Stromal cell of bone marrow (primary cell): Measurements from ENCODE around the gene TMEM253.
A peak's percentile ranks its signal among the peaks of the same experiment; 100 is the strongest.

Experiments used
- DNase-seq: peaks from one replicate; pipeline ENCODE4 v3.0.0-alpha.2; 2012; ENCODE audit warnings: low read depth

Gene TMEM253

DNA sequence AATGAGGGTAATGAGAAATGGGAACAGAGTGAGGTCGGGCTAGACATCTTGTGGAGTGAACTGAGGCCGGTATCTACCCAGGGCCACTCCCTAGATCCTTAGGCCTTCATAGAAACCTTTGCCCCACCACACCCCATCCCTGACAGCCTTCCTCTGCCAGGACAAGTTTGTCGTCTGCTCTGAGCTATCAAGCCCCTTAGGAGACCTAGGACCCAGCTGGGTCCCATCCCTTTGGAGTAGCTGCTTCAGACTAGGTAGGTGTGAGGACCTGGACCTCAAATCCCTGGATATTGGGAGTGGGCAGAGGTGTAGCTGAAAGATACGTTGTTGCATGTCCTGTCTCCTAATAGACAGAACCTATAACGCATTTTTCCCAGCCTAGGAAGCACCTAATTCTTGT is at the start of gene TMEM253:
Gene TMEM253, plus strand, starts transcription at position 136 of the 400 bp plus-strand sequence. CDS start 278 bp downstream, outside the sequence.
- no peak for DNase-seq

- no peak for DNase-seq
Measured at GRCh38 chr14:21053184-21054122, 47.4 kb upstream of the TMEM253 start.

GRCh38 chr14:21054123-21054767 is 46.6 kb upstream of the TMEM253 start:
- DNase-seq: no peak

DNA sequence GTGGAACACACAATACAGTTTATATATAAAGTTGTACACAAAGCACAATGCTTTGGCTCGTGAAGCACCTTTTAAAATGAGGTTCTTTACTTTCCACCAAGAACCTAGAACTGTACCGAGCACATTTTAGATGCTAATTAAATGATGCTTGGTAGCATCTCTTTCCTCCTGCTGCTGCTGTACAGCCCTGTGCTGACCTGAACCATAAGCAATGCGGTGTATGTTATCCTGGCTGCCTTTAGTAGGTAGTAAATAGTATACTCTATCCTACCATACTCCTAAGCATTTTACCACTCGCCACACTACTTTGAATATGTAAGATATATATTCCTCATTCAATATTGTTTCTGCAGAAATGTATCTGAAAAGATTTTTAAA is 46.1 kb upstream of the TMEM253 start:
- DNase-seq: no peak

DNA sequence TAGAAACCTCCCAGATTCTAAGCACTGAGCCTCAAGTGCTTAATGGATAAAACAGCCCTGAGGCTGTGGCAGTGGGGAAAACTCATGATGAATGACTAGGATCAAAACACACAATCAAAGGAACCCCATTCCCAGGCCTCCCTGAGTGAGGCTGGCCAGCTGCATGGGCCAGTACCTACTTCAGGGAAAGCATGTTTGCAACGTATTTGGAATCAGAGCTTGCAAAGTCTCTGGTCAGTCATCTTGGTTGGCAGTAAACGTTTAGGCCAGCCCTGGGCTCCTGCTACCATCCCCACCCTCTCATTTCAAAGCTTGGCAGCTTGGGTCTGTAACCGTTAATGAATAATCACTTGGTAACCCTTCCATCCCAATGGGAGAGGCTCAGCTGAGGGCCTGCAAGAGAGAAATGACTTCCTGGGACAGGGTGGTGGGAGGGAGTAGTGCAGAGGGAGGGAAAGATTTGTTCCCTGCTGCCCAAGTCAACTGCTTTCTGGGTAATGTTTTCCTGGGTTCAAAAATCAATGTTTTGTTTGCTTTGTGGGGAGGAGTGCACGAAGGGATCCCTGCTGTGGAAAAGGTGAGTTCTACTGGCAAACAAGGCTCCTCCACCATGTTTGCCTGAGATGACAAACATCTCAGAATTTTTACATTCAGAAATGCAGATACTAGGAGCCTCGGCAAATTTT is 45.3 kb upstream of the TMEM253 start:
- DNase-seq: no peak

- DNase-seq: peak; percentile 64
Measured at GRCh38 chr14:21056520-21057163, 44.2 kb upstream of the TMEM253 start.

DNA sequence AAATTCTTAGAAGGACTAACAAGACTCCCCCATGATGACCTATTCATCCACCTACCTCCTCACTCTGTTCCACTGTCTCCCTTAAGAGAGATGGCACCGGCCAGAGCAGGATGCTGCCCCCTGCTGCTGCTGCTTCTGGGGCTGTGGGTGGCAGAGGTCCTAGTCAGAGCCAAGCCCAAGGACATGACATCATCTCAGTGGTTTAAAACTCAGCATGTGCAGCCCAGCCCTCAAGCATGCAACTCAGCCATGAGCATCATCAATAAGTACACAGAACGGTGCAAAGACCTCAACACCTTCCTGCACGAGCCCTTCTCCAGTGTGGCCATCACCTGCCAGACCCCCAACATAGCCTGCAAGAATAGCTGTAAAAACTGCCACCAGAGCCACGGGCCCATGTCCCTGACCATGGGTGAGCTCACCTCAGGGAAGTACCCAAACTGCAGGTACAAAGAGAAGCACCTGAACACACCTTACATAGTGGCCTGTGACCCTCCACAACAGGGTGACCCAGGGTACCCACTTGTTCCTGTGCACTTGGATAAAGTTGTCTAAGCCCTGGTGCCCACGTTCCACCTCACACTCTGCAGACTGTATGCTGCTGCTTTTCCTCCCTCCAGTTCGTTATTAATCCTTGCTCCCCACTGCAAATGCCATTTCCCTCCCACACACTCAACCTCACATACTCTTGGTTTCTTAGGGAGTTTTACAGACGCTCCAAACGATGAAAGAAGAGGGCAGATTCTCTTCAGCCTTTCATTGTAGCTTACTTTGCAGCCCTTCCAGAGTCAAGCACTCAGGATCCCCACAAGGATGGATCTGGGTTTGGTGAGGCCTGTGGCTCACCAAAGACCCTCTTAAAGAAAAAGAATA is 42.8 kb upstream of the TMEM253 start, which contains the start of gene RNASE8:
Gene RNASE8, plus strand, starts transcription at position 20 of the 873 bp plus-strand sequence. Its CDS starts 71 bp downstream, at position 91.
- DNase-seq: no peak

DNA sequence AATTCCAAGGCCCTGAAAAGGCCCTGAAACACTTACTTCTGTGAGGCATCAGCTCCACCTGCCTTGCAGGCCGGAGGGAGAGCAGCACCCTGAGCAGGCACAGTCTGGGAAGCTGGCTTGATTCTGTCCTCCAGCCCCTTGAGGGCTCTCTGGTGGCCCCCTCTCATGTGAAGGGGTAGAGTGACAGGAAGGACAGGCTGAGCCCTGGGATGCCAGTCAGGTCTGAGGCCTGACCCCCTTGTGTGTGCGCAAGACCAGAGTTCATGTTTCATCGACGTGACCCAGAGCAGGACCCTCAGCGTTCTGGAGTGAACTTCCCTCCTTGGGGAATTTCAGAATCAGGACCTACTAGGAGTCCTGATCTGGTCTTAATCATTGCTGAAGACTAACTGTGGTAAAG is 42.0 kb upstream of the TMEM253 start:
- DNase-seq: no peak

DNA sequence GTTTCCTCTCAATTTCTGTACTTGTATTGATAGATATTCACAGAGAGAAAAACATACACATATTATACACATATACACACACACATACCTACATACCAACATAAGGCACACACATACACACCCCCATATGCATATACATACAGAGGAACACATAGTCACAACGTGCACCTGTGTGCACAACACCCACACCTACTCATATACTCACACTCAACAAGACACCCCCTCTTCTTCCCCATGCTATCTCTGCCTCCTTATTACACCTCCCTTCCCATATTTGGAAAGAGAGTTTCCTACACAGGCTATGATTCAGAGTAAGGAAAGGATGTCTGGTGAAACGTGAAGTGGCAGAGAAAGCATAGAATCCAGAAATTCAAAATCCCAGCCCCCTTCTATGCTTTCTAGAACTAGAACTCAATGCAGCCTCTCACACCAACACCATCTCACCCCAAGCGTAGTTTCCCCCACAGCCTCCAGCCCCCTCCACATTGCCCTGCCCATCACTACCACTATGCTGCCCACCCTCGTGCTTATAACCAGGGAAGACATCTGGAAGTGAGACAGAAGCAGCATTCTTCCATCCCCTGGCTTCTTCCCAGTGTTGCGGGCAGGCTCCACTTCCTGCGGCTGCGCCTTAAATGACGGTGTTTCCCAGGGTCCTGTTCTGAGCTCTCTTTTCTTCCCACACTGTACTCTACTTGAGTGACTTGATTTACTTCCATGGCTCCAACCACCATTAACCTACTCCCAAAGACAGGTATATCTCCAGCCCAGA is 40.8 kb upstream of the TMEM253 start:
- no peak for DNase-seq

DNA sequence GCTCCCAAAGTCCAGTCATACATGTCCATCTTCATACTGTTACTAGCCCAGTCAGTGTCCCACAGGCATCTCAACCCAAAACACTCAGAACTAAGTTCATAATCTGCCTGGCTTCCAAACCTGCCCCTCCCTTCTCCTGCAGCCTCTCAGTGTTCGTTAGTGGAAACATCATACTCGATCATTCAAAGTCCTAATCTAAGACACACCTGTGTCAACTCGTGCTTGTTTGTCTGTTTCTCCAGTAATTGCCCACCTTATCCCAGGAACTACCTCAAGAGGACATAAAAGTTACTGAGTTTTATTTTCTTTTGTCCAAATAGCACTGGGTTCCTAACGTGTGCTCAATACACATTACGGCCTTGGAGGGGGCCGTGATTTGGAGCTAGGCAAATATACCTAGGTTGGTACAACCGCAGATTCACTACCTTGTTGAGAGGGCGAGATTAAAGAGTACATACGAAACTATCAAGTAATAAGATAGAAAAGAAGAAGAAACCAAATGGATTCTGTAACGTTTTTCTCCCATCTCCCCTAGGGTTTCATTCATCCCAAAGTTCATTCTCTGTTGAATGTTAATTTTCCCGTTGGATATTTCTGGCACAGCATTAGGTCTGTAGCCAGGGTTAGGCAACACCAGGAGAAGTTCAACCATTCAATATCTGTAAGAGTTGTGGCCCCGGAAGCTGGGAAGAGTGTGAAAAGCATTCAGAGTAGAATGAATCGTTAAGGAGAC is 40.1 kb upstream of the TMEM253 start:
- DNase-seq: no peak

GRCh38 chr14:21061347-21061668 is 39.6 kb upstream of the TMEM253 start:
- no peak for DNase-seq

GRCh38 chr14:21063479-21063878 is 37.4 kb upstream of the TMEM253 start:
- DNase-seq: no peak

GRCh38 chr14:21066882-21067502 is 33.9 kb upstream of the TMEM253 start:
- no peak for DNase-seq

GRCh38 chr14:21068521-21069387 is 32.1 kb upstream of the TMEM253 start:
- DNase-seq: no peak

DNA sequence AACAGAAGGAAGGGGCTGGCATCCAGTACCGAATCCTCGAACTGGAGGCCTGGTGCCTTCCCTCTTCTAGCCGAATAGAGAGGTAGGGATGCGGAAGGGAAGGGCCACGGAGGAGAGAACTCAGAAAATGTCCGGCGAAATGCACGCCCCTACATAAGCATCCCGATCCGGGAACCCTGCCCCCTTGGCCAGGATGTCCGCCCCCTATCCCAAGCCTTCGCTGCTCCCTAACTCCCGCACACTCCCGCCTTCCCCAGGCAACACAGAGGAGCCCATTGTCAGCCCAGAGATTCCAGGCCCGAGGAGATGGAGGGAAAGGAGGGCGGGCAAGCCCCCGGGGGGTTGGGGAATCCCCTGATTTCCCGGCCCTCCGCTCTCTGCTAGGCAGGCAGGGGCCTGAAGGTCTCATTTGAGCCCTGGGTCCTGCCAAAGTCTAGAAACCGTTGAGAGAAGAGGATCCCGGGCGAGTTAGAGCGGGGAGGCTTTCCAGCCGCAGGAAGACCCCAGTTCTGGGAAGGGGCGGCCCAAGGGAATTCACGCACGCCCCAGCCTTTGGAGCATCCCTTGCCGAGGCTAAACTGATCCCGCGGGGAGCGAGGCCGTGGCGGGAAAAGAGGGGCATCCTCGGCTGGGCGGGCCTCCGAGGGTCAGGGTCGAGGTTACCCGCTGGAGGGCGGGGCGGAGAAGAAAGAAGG is 31.3 kb upstream of the TMEM253 start:
- no peak for DNase-seq

GRCh38 chr14:21070083-21070609 is 30.7 kb upstream of the TMEM253 start, which contains the start of gene ARHGEF40:
Gene ARHGEF40 (plus strand): TSS chr14:21070304. CDS start chr14:21070397, 93 bp downstream.
- no peak for DNase-seq

GRCh38 chr14:21070610-21071224 is 30.1 kb upstream of the TMEM253 start:
- DNase-seq: no peak
